Ascending aorta (tissue), 2 donors: ENCODE results near the gene PEAK1. TPM values are rescaled to one million over a fixed set of nuclear protein-coding genes. Genes with fewer than 3 reads are reported as not detected.

Experiments
- DNase-seq, 2 donors: peaks; one replicate each; pipeline ENCODE4 v3.0.0-alpha.2; 2019; ENCODE audit warnings: low spot score in 2 of 2
- H3K27ac ChIP-seq, 2 donors: fragments of 200-600 bp; sonication (generic); one replicate each; pipeline ENCODE4 v1.5.1; 2016 to 2017; ENCODE audit warnings: mild to moderate bottlenecking in 1 of 2
- H3K27me3 ChIP-seq: fragments of 200-600 bp; sonication (generic); one replicate; pipeline ENCODE4 v1.5.1; 2017
- H3K36me3 ChIP-seq, 2 donors: fragments of 200-600 bp; sonication (generic); one replicate each; pipeline ENCODE4 v1.5.1; 2016
- H3K4me1 ChIP-seq, 2 donors: fragments of 200-600 bp; sonication (generic); one replicate each; pipeline ENCODE4 v1.5.1; 2016 to 2017; ENCODE audit warnings: mild to moderate bottlenecking in 1 of 2
- H3K4me3 ChIP-seq, 2 donors: fragments of 200-600 bp; sonication (generic); one replicate each; pipeline ENCODE4 v1.5.1; 2016 to 2017; ENCODE audit warnings: mild to moderate bottlenecking in 1 of 2
- H3K9me3 ChIP-seq, 2 donors: fragments of 200-600 bp; sonication (generic); one replicate each; pipeline ENCODE4 v1.5.1; 2016
- intact Hi-C: fragments of 100-400 bp; cut with DNase I; formaldehyde crosslinking; loops from one replicate; pipeline ENCODE4 v1.15.1; 2023
- total RNA-seq: library from RNA; depleted of rRNA; stranded (reverse); fragments of >200 nt; gene quantifications from one replicate; pipeline ENCODE4 v1.1.0, GENCODE V29; 2016
- TF ChIP-seq, protein P1 (sequence below), 3 experiments: fragments of 200-600 bp in 2 of 3; fragments of 450-650 bp in 1 of 3; sonication (generic) in 2 of 3; IDR thresholded peaks; one replicate each; pipeline ENCODE4 v1.5.1; 2016 to 2019; ENCODE audit warnings: antibody characterized with exemption in 3 of 3, mild to moderate bottlenecking in 1 of 3, moderate library complexity in 1 of 3

PEAK1 gene
- total RNA-seq, 1 donor from 2014 or later: 53.7 TPM

DNA sequence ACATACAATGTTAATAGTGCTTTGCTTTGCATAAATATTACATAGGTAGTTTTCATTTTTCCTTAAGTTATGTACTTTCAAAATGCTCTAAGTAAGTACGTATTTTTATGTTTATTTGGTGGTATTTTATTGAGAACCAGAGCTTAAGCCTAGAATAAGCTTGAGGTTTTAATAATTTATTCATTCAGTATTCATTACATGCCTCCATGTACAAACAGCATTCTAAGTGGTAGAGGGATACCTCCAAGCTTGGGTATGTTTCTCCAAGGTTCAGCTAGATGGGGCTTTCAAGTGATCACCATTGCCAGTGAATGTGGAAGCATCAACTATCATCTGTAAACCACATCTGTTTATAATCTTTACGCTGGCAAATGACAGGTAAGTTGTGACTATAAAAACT, 52.3 kb downstream of the PEAK1 start:
- H3K4me1 ChIP-seq: no peaks in the 10 kb centered on the region
- no peaks in the 10 kb centered on the region for H3K9me3 ChIP-seq
- DNase-seq: no peak
- no peaks in the 10 kb centered on the region for H3K27me3 ChIP-seq
- intact Hi-C loops: no loop called here
- no peak overlapping the region for H3K4me3 ChIP-seq
- H3K27ac ChIP-seq: no peak overlapping the region
- peaks cover 0 to 4% of the 10 kb centered on the region in 2 donors for H3K36me3 ChIP-seq
- TF ChIP-seq, protein P1, sequence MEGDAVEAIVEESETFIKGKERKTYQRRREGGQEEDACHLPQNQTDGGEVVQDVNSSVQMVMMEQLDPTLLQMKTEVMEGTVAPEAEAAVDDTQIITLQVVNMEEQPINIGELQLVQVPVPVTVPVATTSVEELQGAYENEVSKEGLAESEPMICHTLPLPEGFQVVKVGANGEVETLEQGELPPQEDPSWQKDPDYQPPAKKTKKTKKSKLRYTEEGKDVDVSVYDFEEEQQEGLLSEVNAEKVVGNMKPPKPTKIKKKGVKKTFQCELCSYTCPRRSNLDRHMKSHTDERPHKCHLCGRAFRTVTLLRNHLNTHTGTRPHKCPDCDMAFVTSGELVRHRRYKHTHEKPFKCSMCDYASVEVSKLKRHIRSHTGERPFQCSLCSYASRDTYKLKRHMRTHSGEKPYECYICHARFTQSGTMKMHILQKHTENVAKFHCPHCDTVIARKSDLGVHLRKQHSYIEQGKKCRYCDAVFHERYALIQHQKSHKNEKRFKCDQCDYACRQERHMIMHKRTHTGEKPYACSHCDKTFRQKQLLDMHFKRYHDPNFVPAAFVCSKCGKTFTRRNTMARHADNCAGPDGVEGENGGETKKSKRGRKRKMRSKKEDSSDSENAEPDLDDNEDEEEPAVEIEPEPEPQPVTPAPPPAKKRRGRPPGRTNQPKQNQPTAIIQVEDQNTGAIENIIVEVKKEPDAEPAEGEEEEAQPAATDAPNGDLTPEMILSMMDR (IDR thresholded peaks at IDR 0.05): no peak

DNA sequence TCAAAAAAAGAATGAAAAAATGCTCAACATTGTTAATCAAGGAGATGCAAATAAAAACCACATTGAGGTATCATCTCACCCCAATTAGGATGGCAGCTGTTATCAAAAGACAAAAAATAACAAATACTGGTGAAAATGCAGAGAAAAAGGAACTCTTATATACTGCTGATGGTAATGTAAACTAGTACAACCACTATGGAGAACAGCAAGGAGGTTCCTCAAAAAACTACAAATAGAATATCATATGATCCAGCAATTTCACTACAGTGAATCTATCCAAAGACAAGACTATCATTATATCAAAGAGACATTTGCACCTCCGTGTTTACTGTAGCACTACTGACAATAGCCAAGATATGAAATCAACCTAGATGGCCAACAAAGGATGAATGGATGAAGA, 58.4 kb downstream of the PEAK1 start:
- no peak for DNase-seq
- TF ChIP-seq, protein P1 (IDR thresholded peaks at IDR 0.05): no peak
- intact Hi-C loops: no loop called here
- H3K4me1 ChIP-seq: no peaks in the 10 kb centered on the region
- H3K27ac ChIP-seq: no peak overlapping the region
- H3K36me3 ChIP-seq: peaks cover 0 to 4% of the 10 kb centered on the region in 2 donors
- no peaks in the 10 kb centered on the region for H3K27me3 ChIP-seq
- no peak overlapping the region for H3K4me3 ChIP-seq
- H3K9me3 ChIP-seq: no peaks in the 10 kb centered on the region

DNA sequence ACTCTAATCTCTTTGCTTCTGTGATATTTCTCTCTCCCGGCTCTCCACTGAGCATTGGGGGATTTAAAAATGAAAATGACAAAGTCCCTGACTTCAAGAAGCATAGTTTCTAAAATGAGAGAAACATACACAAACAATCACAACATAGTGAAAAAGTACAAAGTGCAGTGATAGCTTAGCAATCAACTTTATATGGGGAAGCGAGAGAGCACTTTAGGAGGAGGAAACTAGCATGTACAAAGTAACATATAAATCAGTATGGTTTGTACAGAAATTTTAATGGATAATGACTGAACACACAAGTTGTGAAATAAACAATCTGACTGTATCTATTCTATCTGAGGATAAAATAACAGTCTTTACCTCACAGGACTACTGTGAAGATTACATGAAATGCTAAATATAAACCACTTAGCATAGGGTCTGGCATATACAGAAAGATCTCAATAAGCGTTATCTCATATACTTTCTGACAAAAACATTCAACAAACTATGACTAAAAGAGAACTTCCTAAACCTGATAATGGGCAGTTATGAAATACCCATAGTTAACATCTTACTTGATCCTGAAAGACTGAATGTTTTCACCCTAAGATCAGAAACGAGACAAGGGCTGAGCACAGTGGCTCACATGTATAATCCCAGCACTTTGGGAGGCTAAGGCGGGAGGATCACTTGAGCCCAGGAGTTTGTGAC, 61.2 kb downstream of the PEAK1 start:
- TF ChIP-seq, protein P1 (IDR thresholded peaks at IDR 0.05): no peak
- no peaks in the 10 kb centered on the region for H3K4me1 ChIP-seq
- intact Hi-C loops: no loop called here
- no peaks in the 10 kb centered on the region for H3K27me3 ChIP-seq
- no peak overlapping the region for H3K4me3 ChIP-seq
- DNase-seq: no peak
- H3K27ac ChIP-seq: no peak overlapping the region
- peaks cover 0 to 4% of the 10 kb centered on the region in 2 donors for H3K36me3 ChIP-seq
- H3K9me3 ChIP-seq: no peaks in the 10 kb centered on the region

DNA sequence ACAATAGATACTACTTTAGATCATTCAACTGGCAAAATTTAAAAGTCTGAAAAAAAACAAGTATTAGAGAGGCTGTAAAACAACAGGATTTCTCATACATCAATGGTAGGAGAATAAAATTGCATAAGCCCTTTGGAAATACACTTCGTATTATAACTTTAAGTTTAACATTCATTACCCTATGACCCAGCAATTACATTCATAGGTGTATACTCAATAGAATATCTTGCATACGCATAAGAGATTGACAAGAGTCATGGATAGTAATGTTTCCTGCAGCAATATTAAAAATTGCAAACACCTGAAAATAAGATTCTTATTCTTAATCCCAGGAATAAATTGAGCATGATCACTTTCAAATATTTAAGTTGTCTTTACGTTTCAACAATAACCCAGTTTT, 63.6 kb downstream of the PEAK1 start:
- TF ChIP-seq, protein P1 (IDR thresholded peaks at IDR 0.05): no peak
- no peak for DNase-seq
- intact Hi-C loops: no loop called here
- Histone ChIP-seq H3K36me3 (no peaks in the 10 kb centered on the region), H3K27ac (no peak overlapping the region), H3K9me3 (no peaks in the 10 kb centered on the region), H3K27me3 (no peaks in the 10 kb centered on the region), H3K4me3 (no peak overlapping the region), H3K4me1 (no peaks in the 10 kb centered on the region)

DNA sequence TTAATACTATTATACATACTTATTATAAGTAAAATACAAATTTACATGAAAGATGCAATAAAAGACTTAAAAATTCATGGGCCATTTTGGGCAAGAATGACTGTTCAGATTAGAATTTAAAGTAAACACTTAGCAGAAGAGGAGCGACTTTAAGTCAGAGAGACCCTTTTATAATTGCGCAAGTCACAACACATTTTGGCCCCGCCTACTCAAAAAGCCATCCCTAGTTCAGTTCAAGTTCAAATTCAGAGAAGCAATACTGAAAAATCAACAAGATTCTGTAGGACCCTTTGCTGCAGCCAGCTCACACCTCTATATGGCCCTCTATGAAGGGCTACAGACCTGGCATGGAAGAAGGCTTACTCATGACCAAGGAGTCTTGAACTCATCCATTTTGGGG, 64.6 kb downstream of the PEAK1 start:
- H3K4me1 ChIP-seq: no peaks in the 10 kb centered on the region
- intact Hi-C loops: no loop called here
- no peak for DNase-seq
- H3K36me3 ChIP-seq: no peaks in the 10 kb centered on the region
- H3K27me3 ChIP-seq: no peaks in the 10 kb centered on the region
- no peak overlapping the region for H3K4me3 ChIP-seq
- TF ChIP-seq, protein P1 (IDR thresholded peaks at IDR 0.05): no peak
- no peak overlapping the region for H3K27ac ChIP-seq
- no peaks in the 10 kb centered on the region for H3K9me3 ChIP-seq

DNA sequence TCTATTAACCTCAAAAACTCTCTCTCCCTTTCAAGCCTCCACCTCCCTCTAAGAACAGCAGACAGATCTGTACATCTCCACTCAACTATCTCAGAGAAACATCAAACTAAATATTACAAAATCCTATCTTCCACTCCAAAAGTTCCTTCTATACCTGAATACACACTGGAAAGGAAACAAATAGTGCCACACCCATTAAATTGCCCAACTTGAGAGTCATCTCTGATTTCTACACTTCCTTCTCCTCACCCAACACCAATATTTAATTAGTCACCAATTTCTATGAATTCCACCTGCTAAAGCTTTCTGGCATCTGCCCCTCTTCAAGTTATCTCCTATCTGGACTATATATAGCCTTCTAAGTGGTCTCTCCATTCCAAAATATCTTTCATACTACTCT, 65.8 kb downstream of the PEAK1 start:
- Histone ChIP-seq H3K4me3 (no peak overlapping the region), H3K27ac (no peak overlapping the region), H3K27me3 (no peaks in the 10 kb centered on the region), H3K36me3 (no peaks in the 10 kb centered on the region), H3K9me3 (no peaks in the 10 kb centered on the region), H3K4me1 (no peaks in the 10 kb centered on the region)
- TF ChIP-seq, protein P1 (IDR thresholded peaks at IDR 0.05): no peak
- intact Hi-C loops: no loop called here
- no peak for DNase-seq
